Pancreas (tissue), 10 donors: Measurements from ENCODE around the gene SNRPA1. TPM values are rescaled to one million over a fixed set of nuclear protein-coding genes. Genes with fewer than 3 reads are reported as not detected.

ENCODE experiments used
- ATAC-seq, 4 donors: fragments of 200-7000 bp; cut with Tn5 transposase; one replicate each; pipeline versions ENCODE4 v1.8.0 to v1.9.1; 2020; ENCODE audit warnings: mild to moderate bottlenecking in 4 of 4, moderate library complexity in 4 of 4
- DNase-seq, 6 donors: peaks; one replicate each; pipeline ENCODE4 v3.0.0-alpha.2; 2020
- FAIRE-seq: peaks from 2 replicates; lab custom pipeline; 2012; peaks lifted over from hg19 to GRCh38; lab: Jason Lieb, UNC
- H3K27ac ChIP-seq, 4 donors: fragments of 200-600 bp; sonication (generic); 1 replicate in 3 of 4; 2 replicates in 1 of 4; pipeline versions ENCODE4 v1.5.0 to v1.8.0; 2020
- H3K27me3 ChIP-seq, 4 donors: fragments of 200-600 bp; one replicate each; pipeline ENCODE4 v1.8.0; 2021
- H3K36me3 ChIP-seq, 3 donors: fragments of 200-600 bp; sonication (generic) in 1 of 3; one replicate each; pipeline versions ENCODE4 v1.5.0 to v1.8.0; 2020 to 2021
- H3K4me1 ChIP-seq, 3 donors: fragments of 200-600 bp; one replicate each; pipeline ENCODE4 v1.8.0; 2021
- H3K4me3 ChIP-seq, 4 donors: fragments of 200-600 bp; sonication (generic) in 2 of 4; one replicate each; pipeline versions ENCODE4 v1.5.0 to v1.8.0; 2020 to 2021
- H3K9me3 ChIP-seq, 4 donors: fragments of 200-600 bp; one replicate each; pipeline ENCODE4 v1.8.0; 2021
- CTCF ChIP-seq, 4 donors: fragments of 200-600 bp; sonication (generic) in 3 of 4; IDR thresholded peaks; one replicate each; pipeline versions ENCODE4 v1.5.0 to v1.8.0; 2021; ENCODE audit warnings: antibody characterized with exemption in 4 of 4
- whole genome bisulfite sequencing, 2 donors: extraction: QIAGEN DNeasy Blood & Tissue Kit; methylation state at CpG; one replicate each; pipeline ENCODE4 v1.1.7; 2013; 5-methylcytosine and 5-hydroxymethylcytosine counted together
- intact Hi-C, 3 donors: fragments of 100-400 bp; cut with DNase I; formaldehyde crosslinking; loops; one replicate each; pipeline versions ENCODE4 v1.11.1 to v1.14.2; 2022
- polyA plus RNA-seq, 2 donors: library from polyadenylated mRNA; stranded (reverse); fragments of 200-250 nt; gene quantifications; one replicate each; pipeline ENCODE4 v1.2.3, GENCODE V29; 2013
- total RNA-seq, 6 donors: library from RNA; stranded (reverse); fragmentation: NEBNext Ultra II Directional in 4 of 6; extraction: Animal tissue kit (Norgen Biotek cat#: 25700) in 4 of 6; gene quantifications; one replicate each; pipeline versions ENCODE4 v1.2.1 to v1.2.4, GENCODE V29; 2021 to 2023
- donor health status: healthy with polysubstance abuse.
- donor health status: DM: no; HTN: no; CAD: no; lungs with moderate emphysema.
- donor health status: DM: no; HTN: no; CAD: no.
- donor health status: control.
- donor health status: control.
- donor health status: Bipolar disorder and iron deficiency.
- donor health status: DM: yes; HTN: yes; CAD: no.
- donor health status: DM: no; HTN: no; CAD: no.
- donor health status: DM: no; HTN: no; CAD: no.
- donor health status: DM: yes; HTN: yes; CAD: no.

SNRPA1 gene
- total and polyA plus RNA-seq, 8 donors = 16.7 to 37.2 (median 23.9) TPM

DNA sequence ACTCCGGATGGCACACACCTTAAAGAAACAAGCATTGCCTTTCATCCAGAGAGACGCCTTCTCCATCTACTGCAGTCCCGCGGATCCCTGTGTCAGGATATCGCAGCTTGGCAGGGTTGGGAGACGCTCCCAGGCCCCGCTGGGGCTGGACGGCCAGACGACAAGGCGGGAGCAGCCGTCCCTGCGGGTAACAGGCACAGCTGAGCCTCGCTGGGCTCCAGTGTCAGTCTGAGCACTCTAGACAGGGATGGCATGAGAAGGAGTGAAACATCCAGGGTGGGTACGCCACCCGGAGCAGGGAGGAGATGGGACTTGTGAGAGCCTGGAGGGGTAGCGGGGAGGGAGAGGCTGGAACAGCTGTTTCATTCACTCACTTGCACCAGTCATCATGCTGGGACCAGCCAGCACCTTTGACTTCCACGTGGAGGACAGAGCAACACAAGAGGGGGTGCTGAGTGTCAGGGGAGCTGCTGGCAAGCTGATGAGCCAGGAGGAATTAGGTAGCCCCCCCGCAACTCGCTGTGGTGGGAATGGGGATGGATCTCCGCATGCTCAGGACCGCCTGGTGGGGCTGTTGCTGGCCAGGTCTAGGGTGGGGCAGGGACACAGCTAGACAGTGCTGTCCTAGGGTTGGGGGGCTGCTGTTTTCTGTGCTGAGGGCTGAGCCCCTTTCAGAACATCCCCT is 31.6 kb upstream of the SNRPA1 start:
- no peak for ATAC-seq
- Histone ChIP-seq H3K36me3 (no peaks in the 10 kb centered on the region), H3K4me3 (no peak overlapping the region), H3K27ac (no peak overlapping the region), H3K9me3 (no peaks in the 10 kb centered on the region), H3K4me1 (no peaks in the 10 kb centered on the region), H3K27me3 (no peaks in the 10 kb centered on the region)
- DNase-seq = no peak
- 86 to 89% methylated on average over 21 of the region's 21 CpGs for WGBS, 2 donors
- no peak for FAIRE-seq
- intact Hi-C loops = no loop called here
- no peak for TF ChIP-seq CTCF (IDR thresholded peaks at IDR 0.05)

DNA sequence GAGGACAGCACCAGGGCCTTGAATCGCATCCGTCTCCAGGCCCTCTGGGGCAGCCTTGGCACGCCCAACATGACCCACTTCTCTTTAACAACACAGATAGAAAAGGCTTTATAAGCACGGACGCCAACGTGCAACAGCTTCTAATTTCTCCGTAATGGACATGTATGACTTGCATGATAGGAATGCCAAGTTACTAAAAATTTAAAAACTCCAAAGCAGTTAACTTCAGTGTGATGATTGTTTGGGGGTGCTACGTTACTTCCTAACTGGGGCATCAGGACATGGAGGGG is 30.9 kb upstream of the SNRPA1 start:
- Histone ChIP-seq H3K36me3 (no peaks in the 10 kb centered on the region), H3K4me3 (no peak overlapping the region), H3K27ac (no peak overlapping the region), H3K9me3 (no peaks in the 10 kb centered on the region), H3K4me1 (no peaks in the 10 kb centered on the region), H3K27me3 (no peaks in the 10 kb centered on the region)
- intact Hi-C loops = no loop called here
- WGBS, 2 donors = 88 to 94% methylated on average over 8 of the region's 8 CpGs
- FAIRE-seq (no peak), ATAC-seq (no peak), DNase-seq (no peak)
- no peak for TF ChIP-seq CTCF (IDR thresholded peaks at IDR 0.05)

GRCh38 chr15:101325263-101326025 is 30.4 kb upstream of the SNRPA1 start:
- Histone ChIP-seq H3K36me3 (no peaks in the 10 kb centered on the region), H3K27ac (no peak overlapping the region), H3K4me1 (no peaks in the 10 kb centered on the region), H3K4me3 (no peak overlapping the region), H3K9me3 (no peaks in the 10 kb centered on the region), H3K27me3 (no peaks in the 10 kb centered on the region)
- no peak for TF ChIP-seq CTCF (IDR thresholded peaks at IDR 0.05)
- ATAC-seq (no peak), FAIRE-seq (no peak), DNase-seq (peak in 1 of 6 donors; percentile 37)
- 89 to 91% methylated on average over 19 of the region's 19 CpGs for WGBS, 2 donors
- intact Hi-C loops = no loop called here

DNA sequence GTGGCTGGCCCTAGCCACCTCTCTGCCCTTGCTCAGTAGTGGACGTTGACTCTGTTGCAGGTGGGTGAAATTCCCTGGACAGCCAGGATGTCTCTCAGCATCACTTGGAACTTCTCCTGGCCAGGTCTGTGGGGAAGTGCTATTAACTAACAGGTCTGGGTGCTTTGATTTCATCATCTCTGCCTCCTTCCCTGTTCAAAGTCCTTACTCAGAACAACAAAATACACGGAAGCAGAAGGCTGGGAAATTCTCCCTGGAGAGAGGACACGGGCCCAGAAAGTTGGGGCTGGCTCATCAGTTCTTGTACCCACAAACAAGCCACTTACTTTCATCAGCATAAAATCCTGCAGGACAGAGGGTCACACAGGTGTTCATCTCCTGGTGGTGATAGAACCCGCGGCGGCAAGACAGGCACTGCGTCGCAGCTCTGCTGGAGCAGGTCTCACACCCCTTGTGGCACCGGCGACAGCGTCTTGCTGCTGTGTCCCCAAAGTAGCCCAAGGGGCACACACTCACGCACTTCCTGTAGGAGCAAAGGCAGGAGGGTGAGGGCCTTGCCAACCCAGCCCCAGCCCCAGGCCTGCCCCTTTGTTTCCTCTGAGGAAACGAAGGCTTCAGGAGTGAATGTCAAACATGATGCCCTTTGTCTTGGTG is 29.6 kb upstream of the SNRPA1 start:
- no peak for FAIRE-seq
- peak in 2 of 4 donors; percentile 28 to 47 for ATAC-seq
- DNase-seq = no peak

More for the DNA sequence above, 29.6 kb upstream of the SNRPA1 start:
- no peak overlapping the region for H3K4me3 ChIP-seq
- H3K9me3 ChIP-seq = no peaks in the 10 kb centered on the region
- intact Hi-C loops = no loop called here
- no peaks in the 10 kb centered on the region for H3K36me3 ChIP-seq
- WGBS, 2 donors = 83 to 88% methylated on average over 13 of the region's 13 CpGs
- no peaks in the 10 kb centered on the region for H3K4me1 ChIP-seq
- H3K27ac ChIP-seq = no peak overlapping the region
- TF ChIP-seq CTCF (IDR thresholded peaks at IDR 0.05) = no peak
- H3K27me3 ChIP-seq = no peaks in the 10 kb centered on the region
